C1 segment of cervical spinal cord (tissue), 14 donors: ENCODE measurements around the gene CCDC12.

Experiments used
- DNase-seq, 14 donors: peaks; one replicate each; lab custom pipeline; 2025; lab: John Stamatoyannopoulos, UW

CCDC12 gene

DNA sequence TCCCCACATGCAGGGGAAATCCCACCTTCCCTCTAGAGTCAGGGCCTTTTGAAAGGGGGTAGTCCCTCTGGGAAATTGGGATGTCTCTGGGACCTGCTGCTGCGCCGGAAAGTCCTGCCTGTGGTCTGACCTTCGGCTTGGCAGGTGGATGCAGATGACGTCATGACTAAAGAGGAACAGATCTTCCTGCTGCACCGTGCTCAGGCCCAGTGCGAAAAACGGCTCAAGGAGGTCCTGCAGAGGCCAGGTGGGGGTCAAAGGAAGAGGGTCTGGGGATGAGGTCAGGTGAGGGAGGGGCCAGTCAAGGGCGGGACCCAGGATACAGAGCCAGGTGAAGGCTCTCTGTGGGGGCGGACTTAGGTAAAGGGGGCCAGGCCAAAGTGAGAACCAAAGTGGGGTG, 82.8 kb downstream of the CCDC12 start:
- no peak for DNase-seq

DNA sequence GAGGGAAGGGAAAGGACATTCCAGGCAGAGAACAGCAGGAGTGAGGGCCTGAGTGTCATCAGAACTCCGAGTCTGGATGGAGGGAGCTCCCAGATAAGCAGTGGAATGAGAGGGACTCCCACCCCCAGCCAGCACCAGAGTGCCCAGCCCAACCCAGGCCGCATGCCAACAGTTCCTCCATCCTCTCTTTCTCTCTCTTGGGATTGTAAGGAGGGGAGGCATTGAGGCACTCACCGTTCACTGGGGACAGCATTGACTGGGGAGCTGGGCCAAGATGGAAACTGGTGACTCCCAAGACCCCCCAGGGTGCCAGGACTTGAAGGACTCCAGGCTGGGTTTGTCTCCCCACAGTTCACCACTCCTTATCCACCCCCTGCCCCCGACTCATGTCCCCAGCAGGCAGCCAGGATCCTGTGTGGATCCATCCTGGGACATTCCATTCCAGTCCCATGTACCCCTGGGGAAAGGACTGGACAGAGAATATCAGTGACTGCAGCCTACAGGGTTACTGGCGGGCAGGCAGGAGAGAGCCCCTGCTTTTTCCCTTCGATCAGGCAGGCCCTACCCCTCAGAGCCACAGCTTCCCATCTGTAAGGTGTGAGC, 83.3 kb downstream of the CCDC12 start:
- DNase-seq, result no peak

DNA sequence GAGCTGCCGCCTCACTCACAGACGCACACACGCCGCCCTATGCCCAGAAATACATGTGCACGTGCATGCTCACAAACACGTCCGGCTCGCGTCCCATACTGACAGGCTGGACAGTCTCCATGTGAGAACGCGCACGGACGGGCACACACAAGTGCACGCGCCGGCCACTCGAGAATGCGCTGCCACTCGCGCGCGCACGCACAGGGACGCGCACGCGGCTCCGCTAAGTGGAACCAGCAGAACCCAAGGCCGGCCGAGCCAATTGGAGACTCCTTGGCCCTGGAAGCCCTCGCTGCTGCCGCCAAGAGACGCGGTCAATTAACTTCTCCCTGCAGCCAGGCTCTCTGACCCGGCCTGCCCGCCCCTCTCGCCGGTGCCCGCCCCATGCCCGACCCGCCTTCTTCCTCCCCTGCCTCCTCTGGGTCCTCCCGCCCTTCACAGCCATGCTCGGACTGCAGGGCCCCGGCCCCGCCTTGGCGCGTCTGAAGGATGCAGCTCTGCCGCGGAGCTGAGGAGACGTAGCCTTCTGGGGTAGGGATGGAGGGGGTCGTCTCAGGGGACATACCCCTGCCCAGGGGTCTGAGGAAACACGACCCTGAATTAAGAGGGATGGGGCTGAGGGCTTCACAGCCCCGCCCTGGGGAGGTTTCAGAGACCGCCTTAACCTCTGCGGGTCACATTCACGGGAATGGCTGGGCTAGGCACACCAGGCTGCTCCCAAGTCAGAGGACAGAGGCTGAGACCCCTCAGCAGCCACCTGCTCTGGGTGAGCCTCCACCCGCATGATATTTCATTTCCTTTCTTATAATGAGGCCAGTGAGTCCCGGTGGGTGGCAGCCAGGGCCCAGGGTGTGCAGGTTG, 84.0 kb downstream of the CCDC12 start:
- peak in 13 of 14 donors; percentile 24 to 83 (median 76) for DNase-seq

DNA sequence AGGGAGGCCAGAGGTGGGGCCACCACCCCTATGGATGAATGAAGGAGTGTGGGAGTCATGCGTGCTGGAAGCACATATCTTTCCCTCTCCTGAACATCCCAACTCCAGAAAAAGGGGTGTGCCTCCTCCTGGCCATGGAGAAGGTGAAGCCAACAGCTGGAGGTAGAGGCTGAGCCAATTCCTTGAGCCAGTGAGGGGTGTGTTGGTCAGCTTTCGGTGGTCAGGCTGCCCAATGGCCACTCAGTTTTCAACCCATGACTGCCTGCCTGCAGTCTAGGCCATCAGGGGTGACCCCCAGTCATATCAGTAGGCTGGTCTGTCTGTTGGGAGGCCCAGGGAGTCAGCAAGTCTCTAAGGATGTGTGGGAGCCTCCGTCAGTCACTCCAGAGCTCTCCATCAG, 85.4 kb downstream of the CCDC12 start:
- DNase-seq, result no peak

DNA sequence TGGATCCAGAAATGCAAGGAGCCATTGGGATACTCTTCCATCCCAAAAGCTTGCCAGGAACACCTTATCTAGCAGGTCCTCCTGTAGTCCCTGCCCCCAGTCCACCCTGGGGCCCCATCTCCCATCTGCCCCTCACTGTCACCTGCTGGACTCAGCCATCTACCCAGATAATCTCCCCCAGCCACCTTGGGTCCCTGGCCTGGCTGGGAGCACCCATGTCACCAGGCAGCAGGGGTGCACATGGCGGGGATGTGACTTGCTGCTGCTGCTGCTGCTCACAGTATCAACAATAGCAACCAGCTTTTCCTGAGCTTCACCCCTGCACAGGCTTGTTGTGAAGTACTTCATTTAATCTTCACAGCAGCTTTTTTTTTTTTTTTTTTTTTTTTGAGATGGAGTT, 86.4 kb downstream of the CCDC12 start:
- no peak for DNase-seq

DNA sequence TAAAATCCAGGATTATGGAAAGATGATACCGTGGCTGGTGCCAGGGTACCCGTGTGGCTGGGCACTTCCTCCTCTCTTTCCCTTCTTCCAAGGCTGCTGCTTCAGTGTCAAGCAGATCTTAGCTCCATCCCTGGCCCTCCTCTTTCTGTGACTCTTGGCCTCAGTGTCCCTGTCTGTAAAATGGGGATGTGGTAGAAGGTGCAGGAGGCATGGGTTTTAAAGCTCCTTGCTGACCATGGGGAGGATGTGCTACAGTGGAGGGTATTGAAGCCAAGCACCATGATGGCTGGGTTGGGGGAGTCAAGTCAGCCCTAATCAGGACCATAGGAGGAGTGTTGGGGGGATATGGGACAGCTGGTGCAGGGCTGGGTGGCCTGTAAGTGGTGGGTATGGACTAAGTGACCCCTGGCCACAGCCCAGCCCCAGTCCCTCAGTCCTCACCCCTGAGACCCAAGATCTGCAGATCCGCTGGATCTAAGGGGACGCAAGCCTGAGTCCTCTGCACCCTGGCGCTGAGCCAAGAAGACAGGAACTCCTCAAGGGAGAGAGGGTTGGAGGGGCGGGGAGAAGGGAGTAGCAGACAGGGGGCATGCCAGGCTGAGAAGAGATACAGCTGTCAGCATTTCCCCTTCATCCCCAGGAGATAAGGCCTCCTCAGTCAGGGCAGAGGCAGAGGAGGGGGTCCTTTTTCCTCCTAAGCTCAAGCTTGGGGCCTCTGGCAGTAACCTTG, 87.0 kb downstream of the CCDC12 start:
- DNase-seq, result no peak

DNA sequence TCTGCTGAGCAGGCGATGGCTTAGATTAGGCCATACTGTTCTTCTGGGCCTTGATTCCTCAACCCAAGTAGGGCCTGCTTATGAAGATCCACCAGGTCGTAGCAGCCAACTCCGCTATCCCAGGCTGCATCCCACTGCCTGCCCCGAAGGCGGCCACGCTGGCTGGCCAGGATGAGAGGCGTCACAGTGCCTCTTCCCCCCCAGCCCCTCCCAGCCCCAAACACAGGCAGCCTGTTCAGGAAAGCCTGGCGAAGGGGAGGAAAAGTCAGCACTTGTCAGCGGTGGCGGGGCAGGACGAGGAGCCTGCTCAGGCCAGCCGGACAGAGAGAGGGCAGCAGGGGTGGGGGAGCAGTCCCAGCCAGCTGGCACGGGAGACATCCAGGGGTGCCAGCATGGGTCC, 87.8 kb downstream of the CCDC12 start:
- DNase-seq, result peak in 6 of 14 donors; percentile 21 to 62 (median 40)

DNA sequence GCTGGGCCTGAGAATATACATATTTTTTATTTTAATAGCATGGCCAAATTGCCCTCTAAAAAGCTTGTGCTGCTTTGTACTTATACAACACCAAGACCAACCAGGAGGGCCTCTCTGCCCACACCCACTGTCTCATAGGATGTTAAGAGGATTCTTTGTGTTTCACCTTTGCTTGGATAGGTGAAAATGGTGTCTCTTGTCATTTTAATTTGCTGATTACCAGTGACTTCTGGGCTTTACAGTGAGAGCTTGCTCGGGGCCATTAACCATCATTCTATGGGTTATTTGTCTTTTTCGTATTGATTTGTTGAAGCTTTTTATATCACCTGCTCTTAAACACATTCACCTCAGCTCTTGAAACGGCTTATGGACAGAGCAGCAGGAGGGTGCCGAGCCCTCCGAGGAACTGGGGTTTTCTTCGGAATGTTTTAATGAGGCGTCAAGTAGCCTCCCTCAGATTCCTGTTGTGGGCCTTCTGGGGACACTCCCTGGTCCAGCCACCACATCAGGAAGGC, 88.5 kb downstream of the CCDC12 start:
- DNase-seq, result no peak

DNA sequence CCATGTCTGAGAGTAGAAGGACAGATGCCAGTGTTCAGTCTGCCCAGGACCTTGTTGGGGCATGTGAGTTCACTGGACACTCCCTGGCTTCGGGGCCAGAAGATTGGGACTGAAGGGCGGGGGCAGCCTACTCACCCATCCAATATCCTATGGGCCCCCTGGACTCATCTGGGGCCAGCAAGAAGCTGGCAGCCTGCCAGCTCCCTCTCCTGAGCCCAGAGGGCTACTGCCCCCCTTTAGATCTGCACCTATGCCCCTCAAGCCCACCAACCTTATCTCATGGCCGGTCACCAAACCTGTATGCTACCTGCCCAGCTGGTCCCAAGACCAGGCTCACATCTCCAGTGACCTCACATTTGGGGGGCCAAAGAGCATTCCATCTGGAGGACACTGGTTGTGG, 90.9 kb downstream of the CCDC12 start:
- DNase-seq, result no peak

DNA sequence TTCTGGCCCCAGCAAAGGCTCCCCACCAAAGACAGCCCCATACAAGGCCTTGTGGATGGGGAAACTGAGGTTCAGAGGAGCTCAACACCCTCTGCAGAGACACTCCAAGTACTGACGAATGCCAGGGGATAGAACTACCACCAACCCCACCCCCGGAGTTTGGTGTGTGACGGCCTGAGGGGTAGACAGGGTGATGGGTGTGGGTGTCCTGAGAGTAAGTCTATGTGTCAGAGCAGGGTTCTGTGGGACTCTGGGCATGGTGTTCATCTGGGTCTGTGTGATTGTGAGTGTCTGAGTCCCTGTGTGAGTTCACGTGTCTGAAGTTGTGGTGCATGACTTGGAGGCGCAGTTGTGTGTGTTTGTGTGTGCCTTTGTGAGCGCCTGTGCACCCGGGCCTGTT, 91.6 kb downstream of the CCDC12 start:
- no peak for DNase-seq

DNA sequence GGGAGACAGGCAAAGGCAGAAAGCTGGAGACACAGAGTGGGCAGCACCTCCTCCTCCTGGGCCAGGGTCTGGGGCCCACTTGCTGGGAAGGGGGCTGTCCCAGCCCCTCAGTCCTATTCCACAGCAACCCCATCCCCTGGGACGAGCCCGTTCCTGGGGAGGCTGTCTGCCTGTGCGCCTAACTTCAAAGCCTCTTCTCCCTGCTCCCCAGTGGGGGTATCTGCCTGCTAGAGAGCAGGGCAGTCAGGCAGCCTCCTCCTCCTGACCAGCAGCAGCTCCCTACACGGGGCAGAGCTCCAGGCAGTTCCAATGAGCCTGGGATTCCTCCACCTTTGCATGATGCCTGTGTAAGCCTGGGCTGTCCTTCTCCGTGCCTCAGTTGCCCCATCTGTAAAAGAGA, 92.1 kb downstream of the CCDC12 start:
- no peak for DNase-seq

DNA sequence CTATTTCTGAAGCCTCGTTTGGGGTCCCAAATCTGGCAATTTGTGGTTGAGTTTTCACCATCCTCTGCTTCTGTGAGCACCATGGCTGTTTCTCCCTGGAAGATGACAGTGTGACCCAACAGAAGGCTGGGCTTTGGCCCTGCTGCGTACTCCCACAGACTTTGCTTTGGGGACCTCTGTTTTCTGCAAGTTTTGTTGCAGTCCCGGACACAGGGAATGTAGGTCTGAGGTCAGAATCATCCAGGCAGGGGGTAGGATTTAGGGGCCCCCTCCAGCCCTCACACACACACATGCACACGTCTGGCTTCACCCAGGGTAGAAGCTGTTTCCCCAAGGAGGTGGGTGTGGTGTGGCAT, 92.7 kb downstream of the CCDC12 start:
- DNase-seq, result no peak

DNA sequence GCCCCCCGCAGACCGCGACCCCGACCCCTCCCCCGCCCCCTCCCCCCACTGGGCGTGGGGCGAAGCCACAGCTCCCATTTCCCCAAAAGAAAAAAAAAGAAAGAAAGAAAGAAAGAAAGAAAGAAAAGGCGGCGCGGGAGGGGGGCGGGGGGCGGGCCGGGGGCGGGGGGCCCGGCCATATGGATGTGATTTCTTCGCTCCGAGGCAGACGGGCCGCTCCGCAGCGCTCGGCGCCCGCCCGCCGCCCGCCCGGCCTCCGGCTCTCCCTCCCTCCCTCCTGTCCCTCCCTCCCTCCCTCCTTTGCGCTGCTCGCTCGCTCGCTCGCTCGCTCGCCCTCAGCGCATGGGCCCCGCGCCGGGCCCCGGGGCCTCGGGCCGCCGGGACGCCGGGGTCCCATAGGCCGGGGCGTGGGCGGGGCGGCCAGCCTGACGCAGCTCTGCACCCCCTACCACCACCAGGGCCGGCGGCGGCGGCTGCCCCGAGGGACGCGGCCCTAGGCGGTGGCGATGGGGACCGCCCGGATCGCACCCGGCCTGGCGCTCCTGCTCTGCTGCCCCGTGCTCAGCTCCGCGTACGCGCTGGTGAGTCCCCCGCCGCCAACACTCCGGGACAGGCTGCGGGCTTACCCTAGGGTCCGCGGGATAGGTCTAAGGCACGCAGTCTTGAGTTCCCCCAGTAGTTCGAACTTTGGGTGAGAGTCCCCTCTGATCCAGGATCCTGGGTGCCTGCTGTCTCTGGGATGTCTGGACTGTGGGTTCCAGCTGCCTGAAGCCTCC, 93.3 kb downstream of the CCDC12 start:
- no peak for DNase-seq

DNA sequence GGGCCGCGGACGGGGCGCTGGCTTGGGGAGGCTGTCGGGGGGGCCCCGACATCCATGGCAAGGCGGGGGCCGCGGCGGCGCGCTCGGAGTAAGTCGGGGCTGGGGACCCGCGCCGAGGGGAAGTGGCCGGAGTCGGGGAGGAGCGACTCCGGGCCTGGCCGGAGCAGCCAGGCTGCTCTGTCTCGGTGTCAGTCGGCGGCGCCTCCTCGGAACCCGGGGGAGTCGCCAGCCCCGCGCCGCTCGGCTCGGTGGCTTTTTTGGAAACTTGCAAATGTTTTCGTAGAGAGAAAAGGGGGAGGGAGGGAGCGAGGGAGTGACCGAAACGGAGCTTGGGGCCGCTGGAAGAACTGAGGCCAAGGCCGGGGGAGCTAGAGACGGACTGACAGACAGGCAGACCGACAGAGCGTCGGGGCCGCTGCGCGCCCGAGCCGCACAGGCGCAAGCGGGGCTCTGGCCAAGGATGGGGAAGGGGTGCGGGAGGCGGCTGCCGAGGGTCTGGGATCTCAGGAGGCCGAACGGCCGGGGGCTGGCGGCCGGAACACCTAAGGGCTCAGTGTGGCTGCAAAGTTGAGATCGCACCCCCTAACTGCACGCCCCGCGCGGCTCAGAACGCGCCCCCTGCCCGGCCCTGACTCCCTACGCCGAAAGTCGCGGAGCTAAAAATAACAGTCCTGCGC, 94.0 kb downstream of the CCDC12 start:
- DNase-seq, result peak in 3 of 14 donors; percentile 35 to 43 (median 39)

DNA sequence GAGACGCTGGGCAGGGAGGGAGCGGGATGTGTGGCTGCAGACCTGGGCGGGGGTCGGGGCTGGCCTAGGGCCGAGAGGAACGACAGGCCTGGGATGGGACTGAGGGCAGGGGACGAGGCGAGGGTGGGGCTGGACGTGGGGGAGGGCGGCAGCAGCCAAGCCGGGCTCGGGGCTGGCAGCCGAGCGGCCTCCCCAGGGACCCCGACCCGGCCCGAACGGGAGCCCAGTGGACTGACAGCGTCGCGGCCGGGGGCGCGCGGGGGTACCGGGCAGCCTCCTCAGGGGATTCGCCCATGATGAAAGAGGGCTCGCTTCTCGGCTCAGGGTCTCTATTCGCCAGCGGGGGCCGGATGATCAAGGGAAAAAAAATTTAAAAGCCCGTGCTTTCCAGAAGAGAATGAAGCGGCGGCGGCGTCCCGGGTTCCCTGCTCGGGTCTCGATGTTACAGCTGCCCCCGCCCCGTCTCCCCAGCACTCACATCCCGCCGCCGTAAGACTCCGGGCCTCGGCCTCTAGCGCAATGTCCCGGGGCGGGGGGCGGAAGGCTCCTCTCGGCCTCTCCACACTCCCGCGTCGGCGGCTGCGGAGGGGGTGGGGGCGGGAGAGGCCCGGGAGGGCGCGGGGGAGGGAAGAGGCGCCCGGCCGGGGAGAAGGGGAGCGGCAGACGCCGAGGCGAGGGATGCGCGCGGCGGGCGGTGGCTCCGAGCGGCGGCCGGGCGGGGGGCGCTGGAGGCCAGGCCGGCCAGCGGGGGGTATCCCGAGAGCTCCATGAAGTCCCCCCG, 94.8 kb downstream of the CCDC12 start:
- peak in 2 of 14 donors; percentile 39 to 45 for DNase-seq

DNA sequence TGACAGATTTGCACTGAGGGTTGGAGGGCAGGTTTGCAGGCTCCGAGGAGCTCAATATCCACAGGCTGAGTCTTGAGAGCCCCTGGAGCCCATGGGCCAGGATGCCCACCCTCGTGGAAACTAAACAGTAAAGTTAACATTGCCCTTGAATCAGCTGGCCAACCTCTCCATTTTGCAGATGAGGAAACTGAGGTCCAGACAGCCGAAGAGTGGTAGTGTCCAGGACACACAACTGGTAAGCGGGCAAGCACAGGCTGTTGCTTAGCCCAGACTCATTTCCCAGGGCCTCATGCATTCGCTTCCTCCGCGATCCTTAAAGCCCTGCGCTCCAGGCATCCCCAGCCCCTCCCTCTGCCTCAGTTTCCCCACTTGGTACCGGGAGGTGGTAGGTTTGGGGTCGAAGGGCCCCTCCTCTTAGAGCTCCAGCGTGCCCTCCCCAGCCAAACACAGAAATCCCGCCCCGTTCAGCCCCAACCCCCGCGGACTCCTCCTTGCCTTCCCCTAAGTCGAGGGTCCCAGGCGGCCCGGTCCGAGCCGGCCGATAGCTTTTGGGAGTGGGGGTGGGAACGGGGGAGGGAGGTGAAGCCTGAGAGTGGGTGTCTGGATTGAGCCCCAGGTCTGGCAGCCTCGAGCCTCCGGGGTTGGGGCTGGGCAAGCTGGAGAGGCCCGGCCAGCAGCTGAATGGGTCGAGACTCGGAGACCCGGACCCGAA, 95.5 kb downstream of the CCDC12 start:
- no peak for DNase-seq

DNA sequence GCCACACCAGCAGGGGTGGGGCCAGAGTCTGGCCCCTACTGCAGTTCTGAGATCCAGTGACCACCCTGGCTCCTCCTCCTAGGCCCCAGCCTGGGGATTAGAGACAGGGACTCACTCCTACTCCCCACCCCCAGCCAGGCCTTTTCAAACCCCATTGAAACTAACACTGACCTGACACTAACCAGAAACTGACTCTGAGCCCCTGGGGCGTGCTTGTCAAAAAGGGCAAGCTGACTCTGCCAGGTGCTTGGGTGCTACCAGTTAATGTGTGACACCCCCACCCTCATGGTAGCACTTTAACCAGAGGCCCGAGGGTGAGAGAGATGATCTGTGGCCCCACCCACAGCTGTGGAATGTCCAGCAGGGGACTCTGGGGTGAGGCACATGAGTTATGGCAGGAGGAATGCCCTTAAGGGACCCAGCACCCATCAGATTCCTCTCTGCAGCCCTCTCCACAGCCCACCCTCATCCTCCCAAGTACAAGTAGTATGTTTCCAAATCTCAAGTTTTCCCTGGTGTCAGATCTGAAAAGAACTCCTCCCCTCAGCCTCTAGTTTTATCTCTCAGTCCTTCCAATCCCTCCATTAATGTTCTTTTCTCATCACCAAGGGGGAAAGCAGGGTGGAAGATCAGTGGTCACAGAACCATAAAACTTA, 97.6 kb downstream of the CCDC12 start:
- no peak for DNase-seq

DNA sequence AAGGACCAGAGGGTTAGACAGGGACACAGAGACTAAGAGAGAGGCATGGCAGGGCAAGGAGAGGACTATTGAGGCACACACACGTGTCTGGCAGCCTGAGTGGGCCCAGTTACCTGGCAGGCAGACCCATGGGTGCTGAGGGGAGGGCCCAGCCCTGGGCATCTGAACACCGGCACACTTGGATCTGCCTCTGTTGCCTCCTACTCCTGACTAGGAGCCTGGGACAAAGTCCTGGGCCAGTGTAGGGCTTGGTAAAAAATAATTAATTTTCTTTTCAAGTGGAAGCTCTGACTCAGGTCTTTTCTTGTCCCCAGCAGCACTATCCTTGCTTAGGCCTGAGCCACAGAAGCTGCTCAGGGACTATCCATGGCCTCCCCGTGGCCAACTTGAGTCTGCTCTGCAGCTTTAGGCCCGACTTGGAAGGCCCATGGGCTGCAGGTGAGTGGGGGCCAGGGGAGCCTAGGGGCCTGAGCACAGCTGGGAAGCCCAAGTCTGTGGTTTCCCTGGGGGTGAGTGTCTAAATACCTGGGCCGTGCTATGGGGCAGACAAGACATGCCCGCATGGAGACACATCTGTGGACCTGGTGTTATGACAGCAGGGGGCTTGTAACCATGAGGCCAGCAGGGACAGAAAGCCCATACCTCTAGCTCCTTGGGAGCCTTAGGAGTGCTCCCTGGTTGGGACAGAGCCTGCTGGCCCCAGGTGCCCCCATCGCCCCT, 99.0 kb downstream of the CCDC12 start, which contains the start of gene PTH1R:
PTH1R (plus strand) TSS at position 316 of the 720 bp plus-strand sequence. CDS start 5,839 bp downstream, outside the sequence.
- no peak for DNase-seq
